Astrocyte (in vitro differentiated cells and primary cell): ENCODE data around the gene IFNA6. TPM values are rescaled to one million over a fixed set of nuclear protein-coding genes. Genes with fewer than 3 reads are reported as not detected.
"Not testable (repeated sequence)": the region's sequence is repeated elsewhere in the genome, so short reads cannot be mapped to it uniquely, and the experiment has no call there.

ENCODE experiments used
- DNase-seq: peaks from one replicate; pipeline ENCODE4 v3.0.0-alpha.2; 2010; ENCODE audit warnings: low read depth
- FAIRE-seq: peaks from 2 replicates; lab custom pipeline; 2011; peaks lifted over from hg19 to GRCh38; lab: Jason Lieb, UNC
- H2AFZ ChIP-seq: 2 replicates; pipeline ENCODE4 v1.6.0; 2012; ENCODE audit warnings: low read depth, low read length, inconsistent platforms
- H3K27ac ChIP-seq: 2 replicates; pipeline ENCODE4 v1.5.1; 2011; ENCODE audit warnings: low read depth, low read length, inconsistent platforms
- H3K27me3 ChIP-seq: 2 replicates; pipeline ENCODE4 v1.6.0; 2011; ENCODE audit warnings: low read length, inconsistent platforms; ENCODE audit not compliant: insufficient read depth
- H3K36me3 ChIP-seq: 2 replicates; pipeline ENCODE4 v1.5.1; 2011; ENCODE audit warnings: low read length, inconsistent platforms; ENCODE audit not compliant: insufficient read depth
- H3K4me1 ChIP-seq: 2 replicates; pipeline ENCODE4 v1.5.1; 2011; ENCODE audit warnings: low read length, inconsistent platforms; ENCODE audit not compliant: insufficient read depth
- H3K4me2 ChIP-seq: 2 replicates; pipeline ENCODE4 v1.6.0; 2012; ENCODE audit warnings: low read length, inconsistent platforms
- H3K4me3 ChIP-seq: 2 replicates; pipeline ENCODE4 v1.5.1; 2011; ENCODE audit warnings: low read depth, mild to moderate bottlenecking, low read length, inconsistent platforms; ENCODE audit not compliant: insufficient read depth
- H3K79me2 ChIP-seq: 2 replicates; pipeline ENCODE4 v1.6.0; 2012; ENCODE audit warnings: mild to moderate bottlenecking, low read length, inconsistent platforms; ENCODE audit not compliant: insufficient read depth
- H3K9ac ChIP-seq: 2 replicates; pipeline ENCODE4 v1.6.0; 2012; ENCODE audit warnings: mild to moderate bottlenecking, low read length, inconsistent platforms
- H3K9me3 ChIP-seq: 2 replicates; pipeline ENCODE4 v1.5.1; 2012; ENCODE audit warnings: low read depth, mild to moderate bottlenecking, low read length, inconsistent platforms; ENCODE audit not compliant: insufficient read depth
- H4K20me1 ChIP-seq: 2 replicates; pipeline ENCODE4 v1.6.0; 2012; ENCODE audit warnings: low read length, inconsistent platforms; ENCODE audit not compliant: insufficient read depth
- H3K27ac Mint-ChIP-seq: one replicate; pipeline ENCODE4 v1.8.0; 2021; ENCODE audit warnings: mild to moderate bottlenecking, mixed read lengths; ENCODE audit not compliant: unreplicated experiment
- H3K27me3 Mint-ChIP-seq: one replicate; pipeline ENCODE4 v1.8.0; 2021; ENCODE audit warnings: low read depth, mixed read lengths; ENCODE audit not compliant: unreplicated experiment
- H3K36me3 Mint-ChIP-seq: one replicate; pipeline ENCODE4 v1.8.0; 2021; ENCODE audit warnings: low read depth, mixed read lengths; ENCODE audit not compliant: unreplicated experiment
- H3K4me1 Mint-ChIP-seq: one replicate; pipeline ENCODE4 v1.8.0; 2021; ENCODE audit warnings: low read depth, mixed read lengths; ENCODE audit not compliant: unreplicated experiment
- H3K4me3 Mint-ChIP-seq: one replicate; pipeline ENCODE4 v1.8.0; 2021; ENCODE audit warnings: mild to moderate bottlenecking, moderate library complexity, mixed read lengths; ENCODE audit not compliant: unreplicated experiment
- H3K9me3 Mint-ChIP-seq: one replicate; pipeline ENCODE4 v1.8.0; 2021; ENCODE audit warnings: mild to moderate bottlenecking, mixed read lengths; ENCODE audit not compliant: unreplicated experiment
- EZH2 ChIP-seq: IDR thresholded peaks from 2 replicates; pipeline ENCODE4 v1.6.1; 2012; ENCODE audit warnings: mild to moderate bottlenecking, low read length, inconsistent platforms; ENCODE audit not compliant: insufficient read depth
- total RNA-seq: library from RNA; stranded (reverse); gene quantifications from 2 replicates; pipeline ENCODE4 v1.2.1, GENCODE V29; 2021
- TF ChIP-seq, protein P1 (sequence below): IDR thresholded peaks from 2 replicates; pipeline ENCODE4 v1.5.1; 2011; ENCODE audit warnings: low read depth, mild to moderate bottlenecking, inconsistent platforms, low read length, moderate library complexity; ENCODE audit not compliant: insufficient read depth

Gene IFNA6
- total RNA-seq, 1 donor from 2014 or later: not detected

DNA sequence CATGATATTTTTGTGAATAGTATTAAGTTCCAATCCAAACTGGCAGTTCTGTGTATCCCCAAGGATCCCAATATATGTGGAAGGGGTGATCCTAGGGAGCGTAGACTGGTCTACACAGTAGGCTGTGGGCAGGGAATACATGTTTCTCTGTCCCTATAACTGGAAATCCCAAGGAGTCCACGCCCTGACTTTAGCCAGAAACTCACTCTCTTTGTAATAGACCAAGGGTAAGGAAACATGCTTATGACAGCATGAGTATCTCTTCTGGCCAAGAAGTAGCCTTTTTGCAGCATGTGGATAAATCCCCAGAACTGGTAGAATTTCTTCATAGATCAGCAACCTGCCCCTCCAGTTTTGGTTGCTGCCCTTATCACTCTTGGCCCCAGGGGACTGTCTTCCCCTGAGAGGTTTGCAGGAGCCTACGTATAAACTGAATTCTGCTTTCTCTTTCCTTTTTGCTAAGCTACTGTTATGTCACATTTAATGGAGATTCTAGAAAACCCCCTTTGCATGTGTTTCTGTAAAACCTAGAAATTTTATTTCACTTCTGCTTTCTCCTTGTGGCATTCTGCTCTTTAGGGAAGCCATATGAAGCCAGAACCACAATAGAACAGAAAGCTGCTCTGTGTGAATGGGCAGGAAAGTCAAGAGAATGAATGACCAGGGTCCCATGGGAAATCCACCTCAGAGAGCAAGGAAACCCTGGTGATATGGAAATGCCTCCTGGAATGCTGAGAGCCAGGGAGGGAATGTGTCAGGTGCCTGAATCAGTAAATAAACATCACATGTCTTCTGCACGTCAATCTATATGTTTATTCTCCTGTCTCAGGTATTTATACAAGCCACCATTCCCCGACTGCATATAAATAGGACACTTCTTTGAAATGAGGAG is 31.0 kb upstream of the IFNA6 start:
- Histone ChIP-seq H3K27ac (no peak overlapping the region), H3K36me3 (no peaks in the 10 kb centered on the region), H3K9me3 (no peaks in the 10 kb centered on the region), H2AFZ (no peak overlapping the region), H3K27me3 (peaks cover 14% of the 10 kb centered on the region), H3K4me1 (no peaks in the 10 kb centered on the region), H3K9ac (no peak overlapping the region), H3K79me2 (no peaks in the 10 kb centered on the region), H4K20me1 (no peaks in the 10 kb centered on the region), H3K4me3 (no peak overlapping the region), H3K4me2 (peak overlapping the region; percentile 23)
- TF ChIP-seq EZH2: no peak
- TF ChIP-seq, protein P1, sequence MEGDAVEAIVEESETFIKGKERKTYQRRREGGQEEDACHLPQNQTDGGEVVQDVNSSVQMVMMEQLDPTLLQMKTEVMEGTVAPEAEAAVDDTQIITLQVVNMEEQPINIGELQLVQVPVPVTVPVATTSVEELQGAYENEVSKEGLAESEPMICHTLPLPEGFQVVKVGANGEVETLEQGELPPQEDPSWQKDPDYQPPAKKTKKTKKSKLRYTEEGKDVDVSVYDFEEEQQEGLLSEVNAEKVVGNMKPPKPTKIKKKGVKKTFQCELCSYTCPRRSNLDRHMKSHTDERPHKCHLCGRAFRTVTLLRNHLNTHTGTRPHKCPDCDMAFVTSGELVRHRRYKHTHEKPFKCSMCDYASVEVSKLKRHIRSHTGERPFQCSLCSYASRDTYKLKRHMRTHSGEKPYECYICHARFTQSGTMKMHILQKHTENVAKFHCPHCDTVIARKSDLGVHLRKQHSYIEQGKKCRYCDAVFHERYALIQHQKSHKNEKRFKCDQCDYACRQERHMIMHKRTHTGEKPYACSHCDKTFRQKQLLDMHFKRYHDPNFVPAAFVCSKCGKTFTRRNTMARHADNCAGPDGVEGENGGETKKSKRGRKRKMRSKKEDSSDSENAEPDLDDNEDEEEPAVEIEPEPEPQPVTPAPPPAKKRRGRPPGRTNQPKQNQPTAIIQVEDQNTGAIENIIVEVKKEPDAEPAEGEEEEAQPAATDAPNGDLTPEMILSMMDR: no peak
- DNase-seq: no peak
- H3K27ac Mint-ChIP-seq: no peak overlapping the region
- no peak for FAIRE-seq
- H3K9me3 Mint-ChIP-seq: no peaks in the 10 kb centered on the region
- peaks cover 9% of the 10 kb centered on the region for H3K27me3 Mint-ChIP-seq
- no peaks in the 10 kb centered on the region for H3K36me3 Mint-ChIP-seq
- no peak overlapping the region for H3K4me3 Mint-ChIP-seq
- no peaks in the 10 kb centered on the region for H3K4me1 Mint-ChIP-seq

DNA sequence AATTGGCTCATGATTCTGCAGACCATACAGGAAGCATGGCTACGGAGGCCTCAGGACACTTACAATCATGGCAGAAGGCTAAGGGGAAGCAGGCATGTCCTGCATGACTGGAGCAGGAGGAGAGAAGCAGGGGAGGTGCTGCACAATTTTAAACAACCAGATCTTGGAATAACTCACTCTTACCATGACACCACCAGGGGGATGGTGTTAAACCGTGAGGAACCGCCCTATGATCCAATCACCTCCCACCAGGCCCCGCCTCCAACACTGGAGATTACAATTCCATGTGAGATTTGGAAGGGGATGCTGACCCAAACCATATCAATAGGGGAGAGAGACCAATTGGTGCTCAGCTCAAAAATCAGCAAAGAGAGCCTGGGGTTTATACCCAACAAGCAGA is 20.8 kb upstream of the IFNA6 start:
- H3K36me3 ChIP-seq, H3K9me3 ChIP-seq, H3K4me2 ChIP-seq, H3K4me1 ChIP-seq, H4K20me1 ChIP-seq, H2AFZ ChIP-seq, H3K4me3 Mint-ChIP-seq, H3K79me2 ChIP-seq, H3K4me1 Mint-ChIP-seq, H3K27me3 ChIP-seq, FAIRE-seq, H3K27me3 Mint-ChIP-seq, H3K9ac ChIP-seq, H3K36me3 Mint-ChIP-seq, H3K9me3 Mint-ChIP-seq, H3K27ac ChIP-seq, H3K27ac Mint-ChIP-seq, H3K4me3 ChIP-seq, DNase-seq: not testable (repeated sequence)

DNA sequence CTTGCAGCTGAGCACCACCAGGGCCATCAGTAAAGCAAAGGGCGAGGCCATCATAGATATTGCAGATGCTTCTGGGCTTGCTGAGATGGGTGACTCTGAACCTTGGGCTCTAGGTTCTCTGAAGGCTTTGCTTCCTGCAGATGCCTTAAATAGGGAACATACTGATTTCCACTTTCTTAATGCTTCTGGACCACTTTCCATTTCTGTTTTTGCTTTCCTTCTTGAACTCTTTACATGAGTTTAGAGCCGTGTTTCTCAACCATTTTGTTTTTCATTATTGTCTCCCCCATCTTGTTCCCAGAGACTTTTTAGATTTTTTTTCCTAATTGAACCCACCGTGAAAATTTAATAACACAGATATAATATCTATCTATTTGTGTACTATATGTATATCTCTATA is 17.3 kb upstream of the IFNA6 start, which contains the start of gene IFNA13:
IFNA13 (minus strand) TSS at position 101 of the 400 bp plus-strand sequence; CDS start at position 54, 47 bp downstream.
- Histone ChIP-seq H3K4me3 (no peak within 1 kb of the TSS), H3K27ac (no peak within 1 kb of the TSS), H3K27me3 (peaks cover 10% of the 10 kb centered on the region), H3K79me2 (no peaks in the 10 kb centered on the region), H3K9ac (no peak within 1 kb of the TSS), H3K4me1 (no peaks in the 10 kb centered on the region), H4K20me1 (no peaks in the 10 kb centered on the region), H3K36me3 (no peaks in the 10 kb centered on the region), H3K9me3 (no peaks in the 10 kb centered on the region), H3K4me2 (no peak within 1 kb of the TSS), H2AFZ (no peak within 1 kb of the TSS)
- H3K27me3 Mint-ChIP-seq: peaks cover 10% of the 10 kb centered on the region
- no peak for TF ChIP-seq EZH2
- TF ChIP-seq, protein P1: no peak
- H3K9me3 Mint-ChIP-seq: no peaks in the 10 kb centered on the region
- no peak within 1 kb of the TSS for H3K27ac Mint-ChIP-seq
- no peak for FAIRE-seq
- H3K36me3 Mint-ChIP-seq: no peaks in the 10 kb centered on the region
- peaks cover 5% of the 10 kb centered on the region for H3K4me1 Mint-ChIP-seq
- no peak within 1 kb of the TSS for H3K4me3 Mint-ChIP-seq
- no peak for DNase-seq

DNA sequence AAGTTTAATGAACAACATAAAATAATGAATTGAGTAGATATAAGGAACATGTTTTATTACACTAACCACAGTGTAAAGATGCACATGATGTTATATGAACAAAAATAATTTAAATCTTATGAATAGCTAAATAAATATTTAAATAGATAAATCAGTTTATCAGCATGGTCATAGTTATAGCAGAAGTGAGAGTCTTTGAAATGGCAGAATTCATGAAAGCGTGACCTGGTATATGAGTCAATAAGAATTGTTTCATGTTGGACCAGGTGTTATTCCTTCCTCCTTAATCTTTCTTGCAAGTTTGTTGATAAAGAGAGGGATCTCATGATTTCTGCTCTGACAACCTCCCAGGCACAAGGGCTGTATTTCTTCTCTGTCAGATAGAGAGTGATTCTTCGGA is 16.5 kb upstream of the IFNA6 start:
- not testable (repeated sequence) for H4K20me1 ChIP-seq, H3K79me2 ChIP-seq, H3K27ac Mint-ChIP-seq, H3K4me3 ChIP-seq, DNase-seq, H3K36me3 ChIP-seq, H3K27ac ChIP-seq, H2AFZ ChIP-seq, H3K4me1 Mint-ChIP-seq, H3K36me3 Mint-ChIP-seq, H3K4me1 ChIP-seq, H3K9me3 ChIP-seq, H3K27me3 Mint-ChIP-seq, H3K9me3 Mint-ChIP-seq, H3K4me3 Mint-ChIP-seq, H3K4me2 ChIP-seq, H3K9ac ChIP-seq
- H3K27me3 ChIP-seq: peaks cover 12% of the 10 kb centered on the region
- peak; percentile 84 for FAIRE-seq
